ENCODE results near the gene DCDC1. TPM values are rescaled to one million over a fixed set of nuclear protein-coding genes. Genes with fewer than 3 reads are reported as not detected.

Gene DCDC1
- total RNA-seq, 2 experiments from 2014 or later: 0.13 TPM; not detected in 1

GRCh38 chr11:31069447-31070205 lies 299.9 kb downstream of the DCDC1 start:
- BruUV-seq (replicated peaks): no TSS peak
- Histone ChIP-seq H2AFZ (ENCODE audit: low read length) (no peak overlapping the region), H3K4me1 (ENCODE audit: insufficient read depth, low read length, poor library complexity, severe bottlenecking) (no peaks in the 10 kb centered on the region), H3K9me3 (ENCODE audit: low read length) (no peaks in the 10 kb centered on the region), H3K36me3 (ENCODE audit: insufficient read depth, low read length) (no peaks in the 10 kb centered on the region), H3K4me3 (ENCODE audit: low read depth, low read length, poor library complexity, severe bottlenecking) (no peak overlapping the region), H3K79me2 (ENCODE audit: insufficient read depth, low read depth, low read length) (no peaks in the 10 kb centered on the region), H4K20me1 (ENCODE audit: insufficient read depth, low read length) (no peaks in the 10 kb centered on the region), H3K27ac (ENCODE audit: low read depth, low read length, poor library complexity, severe bottlenecking) (no peak overlapping the region), H3K4me2 (ENCODE audit: low read length) (no peak overlapping the region), H3K9me2 (ENCODE audit: insufficient read depth, low read length) (no peaks in the 10 kb centered on the region)
- no peak for TF ChIP-seq EZH2phosphoT487 (IDR thresholded peaks at IDR 0.05; ENCODE audit: borderline replicate concordance, low read depth, low read length)
- no peak for TF ChIP-seq CTCF (conservative IDR thresholded peaks at IDR 0.05; ENCODE audit: low read length)
- intact Hi-C loops (cut with micrococcal nuclease; ENCODE audit: unreplicated experiment): no loop called here
- ChIA-PET POLR2A (no interaction called here), CTCF (ENCODE audit: unreplicated experiment) (no interaction called here)
- no peak for DNase-seq (ENCODE audit: low spot score)

- POLR2A ChIA-PET: interaction anchor here (0.9 to 1.0 kb wide), 2 partner anchors 12 to 83 kb away, joined by 3 read pairs; no protein-coding TSS in a partner anchor
- Histone ChIP-seq H3K9me3 (ENCODE audit: low read length) (no peaks in the 10 kb centered on the region), H3K27ac (ENCODE audit: low read depth, low read length, poor library complexity, severe bottlenecking) (no peak overlapping the region), H4K20me1 (ENCODE audit: insufficient read depth, low read length) (no peaks in the 10 kb centered on the region), H3K79me2 (ENCODE audit: insufficient read depth, low read depth, low read length) (no peaks in the 10 kb centered on the region), H3K9me2 (ENCODE audit: insufficient read depth, low read length) (no peaks in the 10 kb centered on the region), H2AFZ (ENCODE audit: low read length) (no peak overlapping the region), H3K36me3 (ENCODE audit: insufficient read depth, low read length) (no peaks in the 10 kb centered on the region), H3K4me3 (ENCODE audit: low read depth, low read length, poor library complexity, severe bottlenecking) (no peak overlapping the region), H3K4me1 (ENCODE audit: insufficient read depth, low read length, poor library complexity, severe bottlenecking) (no peaks in the 10 kb centered on the region), H3K4me2 (ENCODE audit: low read length) (no peak overlapping the region)
- no peak for DNase-seq (ENCODE audit: low spot score)
- TF ChIP-seq CTCF (conservative IDR thresholded peaks at IDR 0.05; ENCODE audit: low read length): no peak
- no peak for TF ChIP-seq EZH2phosphoT487 (IDR thresholded peaks at IDR 0.05; ENCODE audit: borderline replicate concordance, low read depth, low read length)
- BruUV-seq (replicated peaks): no TSS peak
- CTCF ChIA-PET (ENCODE audit: unreplicated experiment): no interaction called here
- intact Hi-C loops (cut with micrococcal nuclease; ENCODE audit: unreplicated experiment): no loop called here
Measured at GRCh38 chr11:31060880-31061279, 308.7 kb downstream of the DCDC1 start.

DNA sequence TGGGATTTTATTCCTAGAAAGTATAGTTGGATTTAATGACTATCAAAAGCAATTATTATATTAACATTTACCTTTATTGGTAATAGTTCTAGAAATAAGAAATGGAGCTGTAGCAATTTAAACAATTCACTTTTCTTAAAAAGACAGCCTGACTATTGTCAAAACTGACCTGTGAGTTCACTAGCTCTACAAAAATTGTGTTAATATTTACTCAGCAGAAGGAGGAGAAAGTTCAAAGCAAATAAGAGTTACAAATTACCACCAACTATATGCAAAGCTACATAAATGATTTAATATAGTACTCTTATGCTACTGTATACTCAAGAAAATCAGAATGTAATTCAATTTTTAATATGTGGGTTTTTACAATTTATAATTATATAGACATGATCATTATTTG lies 310.0 kb downstream of the DCDC1 start:
- no peak for TF ChIP-seq EZH2phosphoT487 (IDR thresholded peaks at IDR 0.05; ENCODE audit: borderline replicate concordance, low read depth, low read length)
- no peak for TF ChIP-seq CTCF (conservative IDR thresholded peaks at IDR 0.05; ENCODE audit: low read length)
- Histone ChIP-seq H3K27ac (ENCODE audit: low read depth, low read length, poor library complexity, severe bottlenecking) (no peak overlapping the region), H3K9me2 (ENCODE audit: insufficient read depth, low read length) (no peaks in the 10 kb centered on the region), H3K4me3 (ENCODE audit: low read depth, low read length, poor library complexity, severe bottlenecking) (no peak overlapping the region), H2AFZ (ENCODE audit: low read length) (no peak overlapping the region), H4K20me1 (ENCODE audit: insufficient read depth, low read length) (no peaks in the 10 kb centered on the region), H3K4me2 (ENCODE audit: low read length) (no peak overlapping the region), H3K9me3 (ENCODE audit: low read length) (no peaks in the 10 kb centered on the region), H3K4me1 (ENCODE audit: insufficient read depth, low read length, poor library complexity, severe bottlenecking) (no peaks in the 10 kb centered on the region), H3K79me2 (ENCODE audit: insufficient read depth, low read depth, low read length) (no peaks in the 10 kb centered on the region), H3K36me3 (ENCODE audit: insufficient read depth, low read length) (no peaks in the 10 kb centered on the region)
- ChIA-PET CTCF (ENCODE audit: unreplicated experiment) (no interaction called here), POLR2A (interaction anchor here (0.6 to 1.1 kb wide), 2 partner anchors 21 to 22 kb away, joined by 3 read pairs; no protein-coding TSS in a partner anchor)
- no TSS peak for BruUV-seq (replicated peaks)
- DNase-seq (ENCODE audit: low spot score): no peak
- intact Hi-C loops (cut with micrococcal nuclease; ENCODE audit: unreplicated experiment): no loop called here
